ENCODE results near the gene JAZF1.

DNA sequence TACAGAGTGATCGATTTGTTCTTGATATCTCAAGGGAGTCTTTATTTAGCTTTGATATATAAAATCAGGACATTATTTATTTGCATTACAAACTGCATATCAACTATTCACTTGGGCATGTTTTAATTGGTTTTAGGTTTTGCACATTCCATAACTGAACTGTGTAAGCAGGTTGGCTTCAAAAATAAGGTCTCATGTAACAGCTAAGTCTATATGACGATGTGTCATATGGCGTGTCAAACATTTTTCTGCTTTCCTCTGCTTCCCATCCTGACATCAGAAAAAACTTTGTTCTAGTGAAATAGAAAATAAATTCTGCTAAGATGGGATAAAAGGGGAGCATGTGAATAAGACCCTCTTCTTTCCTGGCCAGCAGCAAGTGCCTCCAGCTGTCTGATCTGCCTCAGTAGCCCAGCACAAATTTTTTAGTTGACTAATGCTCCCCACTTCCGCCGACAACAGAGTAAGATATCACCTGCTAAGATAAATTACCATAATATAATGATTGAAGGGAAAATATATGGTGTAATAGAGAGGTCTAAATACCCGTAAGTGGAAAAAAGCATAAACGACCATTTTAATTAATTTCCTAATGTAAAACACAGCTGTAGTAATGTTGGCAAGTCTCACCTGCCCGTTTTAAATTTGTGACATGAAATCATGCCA lies 260.2 kb downstream of the JAZF1 start:
- TF ChIP-seq, protein P1, sequence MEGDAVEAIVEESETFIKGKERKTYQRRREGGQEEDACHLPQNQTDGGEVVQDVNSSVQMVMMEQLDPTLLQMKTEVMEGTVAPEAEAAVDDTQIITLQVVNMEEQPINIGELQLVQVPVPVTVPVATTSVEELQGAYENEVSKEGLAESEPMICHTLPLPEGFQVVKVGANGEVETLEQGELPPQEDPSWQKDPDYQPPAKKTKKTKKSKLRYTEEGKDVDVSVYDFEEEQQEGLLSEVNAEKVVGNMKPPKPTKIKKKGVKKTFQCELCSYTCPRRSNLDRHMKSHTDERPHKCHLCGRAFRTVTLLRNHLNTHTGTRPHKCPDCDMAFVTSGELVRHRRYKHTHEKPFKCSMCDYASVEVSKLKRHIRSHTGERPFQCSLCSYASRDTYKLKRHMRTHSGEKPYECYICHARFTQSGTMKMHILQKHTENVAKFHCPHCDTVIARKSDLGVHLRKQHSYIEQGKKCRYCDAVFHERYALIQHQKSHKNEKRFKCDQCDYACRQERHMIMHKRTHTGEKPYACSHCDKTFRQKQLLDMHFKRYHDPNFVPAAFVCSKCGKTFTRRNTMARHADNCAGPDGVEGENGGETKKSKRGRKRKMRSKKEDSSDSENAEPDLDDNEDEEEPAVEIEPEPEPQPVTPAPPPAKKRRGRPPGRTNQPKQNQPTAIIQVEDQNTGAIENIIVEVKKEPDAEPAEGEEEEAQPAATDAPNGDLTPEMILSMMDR (IDR thresholded peaks at IDR 0.05), result no peak
- TF ChIP-seq POLR2A (IDR thresholded peaks at IDR 0.05; ENCODE audit: low read depth), result no peak
